Urinary bladder (tissue), 4 donors: ENCODE data around the gene SPATA6L. TPM values are rescaled to one million over a fixed set of nuclear protein-coding genes. Genes with fewer than 3 reads are reported as not detected.
"Not testable (repeated sequence)": the region's sequence is repeated elsewhere in the genome, so short reads cannot be mapped to it uniquely, and the experiment has no call there.

ENCODE experiments used
- DNase-seq: peaks from one replicate; pipeline ENCODE4 v3.0.0-alpha.2; 2015; ENCODE audit errors: extremely low spot score
- H3K27ac ChIP-seq: one replicate; pipeline ENCODE4 v1.5.1; 2013; ENCODE audit warnings: low read depth, mild to moderate bottlenecking, moderate library complexity
- H3K36me3 ChIP-seq: one replicate; pipeline ENCODE4 v1.6.1; 2013; ENCODE audit warnings: mild to moderate bottlenecking, moderate library complexity; ENCODE audit not compliant: insufficient read depth
- H3K4me1 ChIP-seq: one replicate; pipeline ENCODE4 v1.6.1; 2013; ENCODE audit warnings: mild to moderate bottlenecking, moderate library complexity; ENCODE audit not compliant: insufficient read depth
- H3K4me3 ChIP-seq: one replicate; pipeline ENCODE4 v1.5.1; 2013; ENCODE audit warnings: low read depth, low read length
- WGBS: extraction: QIAGEN DNeasy Blood & Tissue Kit; methylation state at CpG from one replicate; pipeline ENCODE4 v1.1.7; 2013; 5-methylcytosine and 5-hydroxymethylcytosine counted together
- polyA plus RNA-seq: library from polyadenylated mRNA; stranded (reverse); fragments of 200-250 nt; gene quantifications from one replicate; pipeline ENCODE4 v1.2.3, GENCODE V29; 2013
- total RNA-seq: library from RNA; depleted of rRNA; stranded (reverse); fragments of >200 nt; gene quantifications from one replicate; pipeline ENCODE4 v1.2.3, GENCODE V29; 2014
- donor health status: healthy with polysubstance abuse.
- donor health status: healthy.

Gene SPATA6L
- total and polyA plus RNA-seq, 2 donors = 1.2 to 5.4 TPM

DNA sequence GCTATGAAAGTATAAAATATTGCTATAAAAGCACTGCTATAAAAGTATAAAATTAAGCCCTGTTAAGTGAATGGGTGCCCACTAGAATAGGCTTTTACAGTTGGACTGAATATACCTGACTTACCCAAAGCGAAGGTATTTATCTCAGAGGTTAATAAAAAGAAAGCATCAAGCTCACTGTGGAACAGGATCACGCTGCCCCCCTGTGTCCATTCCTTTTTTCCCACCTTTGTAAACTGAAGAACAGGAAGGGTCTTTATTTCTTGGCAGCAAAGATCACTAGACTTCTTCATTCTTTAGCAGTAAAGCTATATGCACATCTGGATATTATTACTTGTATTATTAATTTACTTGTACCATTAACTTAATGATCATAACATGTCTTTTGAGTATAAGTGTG is 26.3 kb downstream of the SPATA6L start:
- DNase-seq = no peak
- 40% methylated on average over 2 of the region's 2 CpGs for WGBS
- Histone ChIP-seq H3K4me1 (no peaks in the 10 kb centered on the region), H3K36me3 (no peaks in the 10 kb centered on the region), H3K27ac (no peak overlapping the region), H3K4me3 (no peak overlapping the region)

- no peak for DNase-seq
- WGBS = 56% methylated on average over 2 of the region's 2 CpGs
- Histone ChIP-seq H3K4me1 (no peaks in the 10 kb centered on the region), H3K4me3 (no peak overlapping the region), H3K27ac (no peak overlapping the region), H3K36me3 (no peaks in the 10 kb centered on the region)
These were observed 26.9 kb downstream of the SPATA6L start for GRCh38 chr9:4639420-4639819.

- DNase-seq = no peak
- Histone ChIP-seq H3K4me3 (no peak overlapping the region), H3K27ac (no peak overlapping the region), H3K4me1 (no peaks in the 10 kb centered on the region), H3K36me3 (no peaks in the 10 kb centered on the region)
- 82% methylated on average over 3 of the region's 3 CpGs for WGBS
These were observed 27.3 kb downstream of the SPATA6L start for GRCh38 chr9:4638968-4639367.

DNA sequence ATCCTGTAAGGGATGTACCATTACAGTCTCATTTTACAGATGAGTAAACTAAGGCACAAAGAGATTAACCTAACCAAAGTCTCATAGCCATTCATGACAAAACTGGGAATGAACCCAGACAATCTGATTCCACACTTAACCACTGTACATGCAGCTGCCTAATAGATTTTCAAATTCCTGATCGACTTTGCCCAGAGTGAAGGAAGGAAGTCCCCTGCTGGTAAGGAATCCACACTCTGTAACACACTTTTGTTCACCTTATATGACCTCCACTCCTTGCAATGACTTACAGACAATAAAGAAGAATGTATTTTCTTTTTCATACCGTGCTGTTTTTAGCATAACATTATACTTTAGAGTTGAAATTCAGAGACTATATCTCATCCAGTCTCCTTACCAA is 35.4 kb downstream of the SPATA6L start:
- no peak for DNase-seq
- H3K36me3 ChIP-seq = peaks cover 2% of the 10 kb centered on the region
- H3K4me1 ChIP-seq = no peaks in the 10 kb centered on the region
- H3K4me3 ChIP-seq = no peak overlapping the region
- no peak overlapping the region for H3K27ac ChIP-seq
- 54% methylated on average over 2 of the region's 2 CpGs for WGBS

DNA sequence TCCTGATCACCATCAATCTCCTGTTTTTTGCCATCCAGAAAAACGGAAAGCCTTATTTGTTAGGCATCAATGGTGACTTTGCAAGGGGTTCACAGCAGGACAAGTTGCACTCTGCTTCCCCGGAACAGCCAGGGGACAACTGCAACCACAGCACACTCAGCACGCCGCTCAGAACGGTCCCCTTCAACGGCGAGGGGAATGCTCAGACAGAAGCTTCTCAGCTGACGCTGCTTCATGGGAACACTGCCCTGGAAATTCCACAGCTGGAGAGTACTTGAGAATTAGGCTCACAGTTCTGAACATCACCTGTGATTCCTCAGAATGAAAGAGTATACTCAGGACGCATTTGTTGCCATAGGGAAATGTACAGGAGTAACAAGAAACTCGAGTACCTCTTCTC is 44.3 kb downstream of the SPATA6L start:
- 83% methylated on average over 10 of the region's 10 CpGs for WGBS

DNA sequence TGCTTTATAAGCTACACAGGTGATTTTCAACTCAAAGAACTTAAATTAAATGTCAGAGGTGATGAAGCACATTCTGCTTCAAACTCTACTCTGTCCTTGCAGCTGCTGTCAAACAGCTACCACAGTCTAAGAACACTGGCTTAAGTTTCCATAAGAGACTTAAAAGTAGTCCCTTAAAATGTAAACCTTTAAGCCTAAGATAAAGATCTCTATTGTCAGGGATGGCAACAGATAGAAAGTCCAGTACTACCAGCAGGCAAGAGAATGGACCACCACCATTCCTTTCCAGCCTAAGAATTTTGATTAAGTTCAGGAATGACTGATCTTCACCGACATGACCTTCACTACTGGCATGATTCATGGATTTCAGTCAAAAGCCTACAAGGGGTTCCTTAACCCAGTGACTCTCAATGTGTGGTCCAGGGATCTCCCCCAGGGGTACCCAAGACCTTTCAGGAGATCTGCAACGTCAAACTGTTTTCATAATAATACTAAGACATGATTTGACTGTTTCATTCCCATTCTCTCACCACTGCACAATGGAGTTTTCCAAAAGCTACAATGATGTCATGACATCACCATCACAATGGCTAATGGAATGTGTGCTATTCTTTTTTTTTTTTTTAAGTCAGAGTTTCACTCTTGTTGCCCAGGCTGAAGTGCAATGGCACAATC is 45.3 kb downstream of the SPATA6L start:
- H3K27ac ChIP-seq = no peak overlapping the region
- no peaks in the 10 kb centered on the region for H3K4me1 ChIP-seq
- no peak for DNase-seq
- no peak overlapping the region for H3K4me3 ChIP-seq
- H3K36me3 ChIP-seq = no peaks in the 10 kb centered on the region
- 61% methylated on average over 2 of the region's 2 CpGs for WGBS

More for the DNA sequence above, 44.3 kb downstream of the SPATA6L start:
- H3K4me1 ChIP-seq = no peaks in the 10 kb centered on the region
- H3K36me3 ChIP-seq = peaks cover 2% of the 10 kb centered on the region
- H3K27ac ChIP-seq = no peak overlapping the region
- no peak for DNase-seq
- H3K4me3 ChIP-seq = no peak overlapping the region

DNA sequence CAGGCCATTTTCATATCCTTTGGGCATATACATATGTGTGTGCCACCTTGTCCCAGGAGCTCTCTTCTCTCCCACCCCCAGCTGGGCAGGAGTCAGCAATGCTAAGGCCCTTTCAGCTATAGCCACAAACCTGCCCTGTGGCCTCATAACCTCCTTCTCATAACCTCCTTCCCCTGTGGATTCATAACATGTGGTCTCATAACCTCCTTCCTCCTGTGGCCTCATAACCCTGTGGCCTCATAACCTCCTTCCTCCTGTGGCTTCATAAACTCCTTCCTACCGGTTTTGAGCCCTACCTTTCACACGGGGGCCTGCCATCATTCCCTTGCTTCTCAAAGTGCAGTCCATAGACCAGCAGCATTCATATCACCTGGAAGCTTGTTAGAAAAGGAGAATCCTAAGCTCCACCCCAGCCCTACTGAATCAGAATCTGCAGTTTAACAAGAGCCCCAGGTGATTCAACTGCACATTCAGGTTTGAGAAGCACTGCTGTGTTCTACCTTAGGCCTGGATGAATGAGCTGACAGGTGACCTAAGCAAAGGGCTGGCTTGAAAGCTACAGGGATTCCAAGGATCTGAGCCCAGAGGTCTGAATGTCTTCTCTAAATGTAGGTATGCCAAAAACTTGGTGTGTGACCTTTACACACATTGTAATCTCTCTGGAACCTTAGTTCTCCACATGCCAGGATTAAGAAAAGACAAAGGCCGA is 46.1 kb downstream of the SPATA6L start:
- no peaks in the 10 kb centered on the region for H3K36me3 ChIP-seq
- no peaks in the 10 kb centered on the region for H3K4me1 ChIP-seq
- no peak for DNase-seq
- no peak overlapping the region for H3K27ac ChIP-seq
- WGBS = 79% methylated on average over 3 of the region's 3 CpGs
- H3K4me3 ChIP-seq = no peak overlapping the region

- 91% methylated on average over 2 of the region's 2 CpGs for WGBS
- Histone ChIP-seq H3K27ac (no peak overlapping the region), H3K36me3 (no peaks in the 10 kb centered on the region), H3K4me3 (no peak overlapping the region), H3K4me1 (no peaks in the 10 kb centered on the region)
- no peak for DNase-seq
These were observed 47.6 kb downstream of the SPATA6L start for GRCh38 chr9:4618700-4619099.

DNA sequence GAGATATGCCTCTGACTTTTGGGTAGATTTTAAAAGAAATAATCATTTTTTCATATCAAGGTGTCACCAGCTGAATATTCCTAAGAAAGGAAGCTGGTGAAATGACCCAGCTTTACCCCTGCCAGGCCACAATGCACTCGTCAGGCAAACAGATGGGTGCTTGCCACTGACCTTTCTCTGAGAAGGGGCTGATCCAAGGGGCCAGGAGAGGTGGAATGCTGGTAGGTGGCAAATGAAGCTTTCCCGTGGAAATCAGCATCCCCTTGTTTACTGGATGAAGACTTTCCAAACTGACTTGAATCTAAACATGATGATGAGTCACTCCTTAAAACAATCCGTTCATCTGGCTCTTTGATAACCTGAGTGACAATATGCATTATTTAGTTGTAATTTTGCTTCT is 48.5 kb downstream of the SPATA6L start:
- no peak for DNase-seq
- Histone ChIP-seq H3K4me3 (no peak overlapping the region), H3K4me1 (no peaks in the 10 kb centered on the region), H3K36me3 (no peaks in the 10 kb centered on the region), H3K27ac (no peak overlapping the region)
- 54% methylated on average over 3 of the region's 3 CpGs for whole genome bisulfite sequencing

- no peaks in the 10 kb centered on the region for H3K4me1 ChIP-seq
- H3K36me3 ChIP-seq = no peaks in the 10 kb centered on the region
- H3K4me3 ChIP-seq = no peak overlapping the region
- no peak overlapping the region for H3K27ac ChIP-seq
- no peak for DNase-seq
- WGBS = 94% methylated on average over 5 of the region's 5 CpGs
These were observed 50.5 kb downstream of the SPATA6L start for GRCh38 chr9:4615778-4616177.

GRCh38 chr9:4615251-4615650 is 51.0 kb downstream of the SPATA6L start:
- H3K36me3 ChIP-seq = no peaks in the 10 kb centered on the region
- no peak overlapping the region for H3K27ac ChIP-seq
- no peaks in the 10 kb centered on the region for H3K4me1 ChIP-seq
- DNase-seq = no peak
- 43% methylated on average over 4 of the region's 4 CpGs for WGBS
- no peak overlapping the region for H3K4me3 ChIP-seq

GRCh38 chr9:4614627-4615026 is 51.7 kb downstream of the SPATA6L start:
- Histone ChIP-seq H3K27ac (no peak overlapping the region), H3K4me3 (no peak overlapping the region), H3K36me3 (no peaks in the 10 kb centered on the region), H3K4me1 (no peaks in the 10 kb centered on the region)
- no peak for DNase-seq
- 94% methylated on average over 1 of the region's 1 CpG for whole genome bisulfite sequencing

GRCh38 chr9:4606033-4606432 is 60.2 kb downstream of the SPATA6L start:
- DNase-seq, H3K4me3 ChIP-seq, H3K4me1 ChIP-seq, H3K36me3 ChIP-seq, H3K27ac ChIP-seq: not testable (repeated sequence)
- WGBS = 80% methylated on average over 15 of the region's 15 CpGs

- H3K4me3 ChIP-seq = no peak overlapping the region
- H3K4me1 ChIP-seq = no peaks in the 10 kb centered on the region
- peak; percentile 41 for DNase-seq
- no peak overlapping the region for H3K27ac ChIP-seq
- H3K36me3 ChIP-seq = no peaks in the 10 kb centered on the region
These were observed 61.6 kb downstream of the SPATA6L start for GRCh38 chr9:4604678-4605095.
